ENCODE measurements around the gene PATE3.

The PATE3 gene

DNA sequence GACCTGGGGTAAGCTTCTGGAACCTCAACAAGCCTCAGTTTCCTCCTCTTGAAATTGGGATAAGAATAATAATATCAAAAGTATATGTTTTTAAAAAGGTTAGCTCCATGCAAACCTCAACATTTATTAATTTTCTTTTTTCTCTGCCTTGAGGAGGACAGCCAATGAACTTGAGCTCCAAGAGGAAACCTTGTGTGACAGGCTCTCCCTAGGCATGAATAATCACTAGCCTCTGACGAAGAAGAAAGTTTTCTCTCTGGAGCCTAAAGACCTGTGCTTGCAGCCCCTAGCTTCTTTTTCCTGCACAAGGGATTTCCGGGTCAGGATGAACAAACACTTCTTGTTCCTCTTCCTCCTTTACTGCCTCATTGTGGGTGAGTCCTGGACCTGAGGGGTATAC lies at the start of gene PATE3:
Gene PATE3 (plus strand): TSS at position 301 of the 400 bp plus-strand sequence. CDS start 25 bp downstream, at position 326.
- TF ChIP-seq, protein P1, sequence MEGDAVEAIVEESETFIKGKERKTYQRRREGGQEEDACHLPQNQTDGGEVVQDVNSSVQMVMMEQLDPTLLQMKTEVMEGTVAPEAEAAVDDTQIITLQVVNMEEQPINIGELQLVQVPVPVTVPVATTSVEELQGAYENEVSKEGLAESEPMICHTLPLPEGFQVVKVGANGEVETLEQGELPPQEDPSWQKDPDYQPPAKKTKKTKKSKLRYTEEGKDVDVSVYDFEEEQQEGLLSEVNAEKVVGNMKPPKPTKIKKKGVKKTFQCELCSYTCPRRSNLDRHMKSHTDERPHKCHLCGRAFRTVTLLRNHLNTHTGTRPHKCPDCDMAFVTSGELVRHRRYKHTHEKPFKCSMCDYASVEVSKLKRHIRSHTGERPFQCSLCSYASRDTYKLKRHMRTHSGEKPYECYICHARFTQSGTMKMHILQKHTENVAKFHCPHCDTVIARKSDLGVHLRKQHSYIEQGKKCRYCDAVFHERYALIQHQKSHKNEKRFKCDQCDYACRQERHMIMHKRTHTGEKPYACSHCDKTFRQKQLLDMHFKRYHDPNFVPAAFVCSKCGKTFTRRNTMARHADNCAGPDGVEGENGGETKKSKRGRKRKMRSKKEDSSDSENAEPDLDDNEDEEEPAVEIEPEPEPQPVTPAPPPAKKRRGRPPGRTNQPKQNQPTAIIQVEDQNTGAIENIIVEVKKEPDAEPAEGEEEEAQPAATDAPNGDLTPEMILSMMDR (conservative IDR thresholded peaks at IDR 0.05; ENCODE audit: low read depth, low read length) = no peak
- H3K4me3 ChIP-seq (ENCODE audit: low read depth, low read length) = no peak within 1 kb of the TSS
- DNase-seq (ENCODE audit: low read depth) = no peak

GRCh38 chr11:125740617-125741016 lies 47.3 kb upstream of the PATE3 start:
- TF ChIP-seq, protein P1 (conservative IDR thresholded peaks at IDR 0.05; ENCODE audit: low read depth, low read length) = no peak
- H3K4me3 ChIP-seq (ENCODE audit: low read depth, low read length) = no peak overlapping the region
- no peak for DNase-seq (ENCODE audit: low read depth)

GRCh38 chr11:125743681-125744080 lies 44.2 kb upstream of the PATE3 start:
- DNase-seq (ENCODE audit: low read depth) = no peak
- TF ChIP-seq, protein P1 (conservative IDR thresholded peaks at IDR 0.05; ENCODE audit: low read depth, low read length) = no peak

GRCh38 chr11:125745979-125746378 lies 41.9 kb upstream of the PATE3 start, which contains the start of gene PATE1:
Gene PATE1, plus strand, starts transcription at chr11:125746279. Its CDS starts 26 bp downstream, at chr11:125746305.
- TF ChIP-seq, protein P1 (conservative IDR thresholded peaks at IDR 0.05; ENCODE audit: low read depth, low read length) = no peak

More at GRCh38 chr11:125743681-125744080, 44.2 kb upstream of the PATE3 start:
- H3K4me3 ChIP-seq (ENCODE audit: low read depth, low read length) = no peak overlapping the region

GRCh38 chr11:125750629-125751028 lies 37.3 kb upstream of the PATE3 start:
- DNase-seq (ENCODE audit: low read depth) = no peak
- no peak overlapping the region for H3K4me3 ChIP-seq (ENCODE audit: low read depth, low read length)
- TF ChIP-seq, protein P1 (conservative IDR thresholded peaks at IDR 0.05; ENCODE audit: low read depth, low read length) = no peak

More at GRCh38 chr11:125745979-125746378, 41.9 kb upstream of the PATE3 start, which contains the start of gene PATE1:
- no peak within 1 kb of the TSS for H3K4me3 ChIP-seq (ENCODE audit: low read depth, low read length)
- no peak for DNase-seq (ENCODE audit: low read depth)

DNA sequence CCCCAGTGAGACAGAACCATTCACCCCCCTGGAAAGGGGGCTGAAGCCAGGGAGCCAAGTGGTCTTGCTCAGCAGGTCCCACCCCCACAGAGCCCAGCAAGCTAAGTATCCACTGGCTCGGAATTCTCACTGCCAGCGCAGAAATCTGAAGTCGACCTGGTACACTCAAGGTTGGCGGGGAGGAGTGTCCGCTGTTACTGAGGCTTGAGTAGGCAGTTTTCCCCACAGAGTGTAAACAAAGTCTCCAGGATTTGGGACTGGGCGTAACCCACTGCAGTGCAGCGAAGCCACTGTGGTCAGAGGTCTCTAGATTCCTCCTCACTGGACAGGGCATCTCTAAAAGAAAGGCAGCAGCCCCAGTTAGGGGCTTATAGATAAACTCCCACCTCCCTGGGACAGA lies 31.9 kb upstream of the PATE3 start:
- TF ChIP-seq, protein P1 (conservative IDR thresholded peaks at IDR 0.05; ENCODE audit: low read depth, low read length) = no peak
- DNase-seq (ENCODE audit: low read depth) = no peak
- H3K4me3 ChIP-seq (ENCODE audit: low read depth, low read length) = no peak overlapping the region

- TF ChIP-seq, protein P1 (conservative IDR thresholded peaks at IDR 0.05; ENCODE audit: low read depth, low read length) = no peak
- DNase-seq (ENCODE audit: low read depth) = no peak
Observed at GRCh38 chr11:125762445-125762844, 25.5 kb upstream of the PATE3 start.

More at GRCh38 chr11:125762445-125762844, 25.5 kb upstream of the PATE3 start:
- no peak overlapping the region for H3K4me3 ChIP-seq (ENCODE audit: low read depth, low read length)

Measured in choroid plexus epithelial cell (primary cell).